GM23338 (cell line): ENCODE results near the gene MAP4. TPM values are rescaled to one million over a fixed set of nuclear protein-coding genes. Genes with fewer than 3 reads are reported as not detected.

ENCODE experiments used
- ATAC-seq: fragments of 200-7000 bp; cut with Tn5 transposase; 3 replicates; pipeline ENCODE4 v1.9.1; 2020
- DNase-seq: peaks from one replicate; pipeline ENCODE4 v3.0.0-alpha.2; 2015; ENCODE audit warnings: low spot score
- H2AFZ ChIP-seq: fragments of 200-600 bp; sonication (generic); 2 replicates; pipeline ENCODE4 v1.8.0; 2016; ENCODE audit warnings: antibody characterized with exemption, mild to moderate bottlenecking, moderate library complexity
- H3F3A ChIP-seq: fragments of 200-600 bp; sonication (generic); replicated peaks from 2 replicates; pipeline ENCODE4 v1.8.0; 2017; ENCODE audit warnings: antibody characterized with exemption, mixed run types, low read depth
- H3K27ac ChIP-seq: fragments of 200-600 bp; sonication (generic); 2 replicates; pipeline ENCODE4 v1.6.1; 2016; ENCODE audit warnings: low read depth
- H3K27me3 ChIP-seq: fragments of 200-600 bp; sonication (generic); 2 replicates; pipeline ENCODE4 v1.8.0; 2016; ENCODE audit warnings: mild to moderate bottlenecking, mixed run types, moderate library complexity; ENCODE audit not compliant: insufficient read depth
- H3K36me3 ChIP-seq: fragments of 200-600 bp; sonication (generic); 2 replicates; pipeline ENCODE4 v1.8.0; 2016; ENCODE audit warnings: mild to moderate bottlenecking; ENCODE audit not compliant: insufficient read depth
- H3K4me1 ChIP-seq: fragments of 200-600 bp; sonication (generic); 2 replicates; pipeline ENCODE4 v1.8.0; 2016; ENCODE audit warnings: mild to moderate bottlenecking, moderate library complexity; ENCODE audit not compliant: insufficient read depth
- H3K4me2 ChIP-seq: fragments of 200-600 bp; sonication (generic); 2 replicates; pipeline ENCODE4 v1.7.1; 2017; ENCODE audit warnings: mixed run types
- H3K4me3 ChIP-seq: fragments of 200-600 bp; sonication (generic); 2 replicates; pipeline ENCODE4 v1.6.1; 2016; ENCODE audit warnings: mixed run types
- H3K79me2 ChIP-seq: fragments of 200-600 bp; sonication (generic); replicated peaks from 2 replicates; pipeline ENCODE4 v1.8.0; 2017; ENCODE audit warnings: mild to moderate bottlenecking; ENCODE audit not compliant: insufficient read depth
- H3K9me2 ChIP-seq: fragments of 200-600 bp; sonication (generic); 2 replicates; pipeline ENCODE4 v1.8.0; 2017; ENCODE audit not compliant: insufficient read depth
- H4K20me1 ChIP-seq: fragments of 200-600 bp; sonication (generic); replicated peaks from 2 replicates; pipeline ENCODE4 v1.8.0; 2017; ENCODE audit warnings: mild to moderate bottlenecking; ENCODE audit not compliant: insufficient read depth
- H3K27ac Mint-ChIP-seq: 2 replicates; pipeline ENCODE4 v1.8.0; 2020; ENCODE audit warnings: inconsistent platforms, mild to moderate bottlenecking, moderate library complexity, mixed read lengths
- H3K27me3 Mint-ChIP-seq: 3 replicates; pipeline ENCODE4 v1.8.0; 2022; ENCODE audit warnings: low read depth, mild to moderate bottlenecking, moderate library complexity, mixed read lengths, inconsistent platforms; ENCODE audit not compliant: insufficient read depth, poor library complexity
- H3K36me3 Mint-ChIP-seq: 3 replicates; pipeline ENCODE4 v1.8.0; 2021; ENCODE audit warnings: low read depth, mild to moderate bottlenecking, inconsistent platforms, moderate library complexity, mixed read lengths
- H3K4me1 Mint-ChIP-seq: 3 replicates; pipeline ENCODE4 v1.8.0; 2020; ENCODE audit warnings: mild to moderate bottlenecking, inconsistent platforms, mixed read lengths
- H3K4me3 Mint-ChIP-seq: 3 replicates; pipeline ENCODE4 v1.8.0; 2021; ENCODE audit warnings: moderate library complexity, mild to moderate bottlenecking, inconsistent platforms, mixed read lengths
- H3K9me3 Mint-ChIP-seq: 3 replicates; pipeline ENCODE4 v1.8.0; 2020; ENCODE audit warnings: moderate library complexity, mild to moderate bottlenecking, inconsistent platforms, mixed read lengths
- CREB1 ChIP-seq: fragments of 250-450 bp; sonication (Bioruptor Pico); IDR thresholded peaks from 2 replicates; pipeline ENCODE4 v1.5.0; 2020; ENCODE audit warnings: low read depth, mild to moderate bottlenecking, moderate library complexity
- EZH2 ChIP-seq: fragments of 200-600 bp; sonication (generic); IDR thresholded peaks from one replicate; pipeline ENCODE4 v1.8.0; 2017; ENCODE audit warnings: antibody characterized with exemption, mild to moderate bottlenecking, low read depth; ENCODE audit not compliant: unreplicated experiment
- EZH2phosphoT487 ChIP-seq: fragments of 200-600 bp; sonication (generic); IDR thresholded peaks from one replicate; pipeline ENCODE4 v1.8.1; 2018; ENCODE audit warnings: antibody characterized with exemption; ENCODE audit not compliant: unreplicated experiment
- JUNB ChIP-seq: IDR thresholded peaks from one replicate; pipeline ENCODE4 v1.6.1; 2016; ENCODE audit warnings: antibody characterized with exemption; ENCODE audit not compliant: unreplicated experiment
- NANOG ChIP-seq: IDR thresholded peaks from 2 replicates; pipeline ENCODE4 v1.6.1; 2016; ENCODE audit warnings: antibody characterized with exemption, borderline replicate concordance
- POLR2AphosphoS5 ChIP-seq: IDR thresholded peaks from 2 replicates; pipeline ENCODE4 v1.6.1; 2016; ENCODE audit warnings: antibody characterized with exemption, low read depth
- STAT1 ChIP-seq: IDR thresholded peaks from one replicate; pipeline ENCODE4 v1.6.1; 2016; ENCODE audit warnings: antibody characterized with exemption; ENCODE audit not compliant: unreplicated experiment
- ZNF114 ChIP-seq: fragments of 250-450 bp; sonication (Bioruptor Pico); IDR thresholded peaks from 2 replicates; pipeline ENCODE4 v1.5.0; 2020; ENCODE audit warnings: mild to moderate bottlenecking, moderate library complexity
- ZNF331 ChIP-seq: fragments of 250-450 bp; sonication (Bioruptor Pico); IDR thresholded peaks from 2 replicates; pipeline ENCODE4 v1.5.0; 2020; ENCODE audit warnings: low read depth, mild to moderate bottlenecking, moderate library complexity
- polyA plus RNA-seq: library from polyadenylated mRNA; unstranded; fragments of >200 nt; fragmentation: Nextera tagmentation; extraction: Ambion mirVana; gene quantifications from 2 replicates; pipeline ENCODE4 v1.2.1, GENCODE V29; 2016
- total RNA-seq: library from RNA; depleted of rRNA; stranded (reverse); fragments of >200 nt; shearing (Covaris generic); gene quantifications from 2 replicates; pipeline ENCODE4 v1.2.3, GENCODE V29; 2014
- TF ChIP-seq, protein P1 (sequence below): IDR thresholded peaks from one replicate; pipeline ENCODE4 v1.6.1; 2018; ENCODE audit warnings: antibody characterized with exemption; ENCODE audit not compliant: unreplicated experiment
- TF ChIP-seq, protein P2 (sequence below), 2 experiments: fragments of 200-600 bp in 1 of 2; sonication (generic) in 1 of 2; conservative IDR thresholded peaks; 2 replicates each; pipeline versions ENCODE4 v1.5.1 to v1.6.1; 2016 to 2017; ENCODE audit warnings: antibody characterized with exemption in 2 of 2, low read depth in 2 of 2, mild to moderate bottlenecking in 2 of 2, moderate library complexity in 1 of 2
- TF ChIP-seq, protein P3 (sequence below): fragments of 250-450 bp; sonication (Bioruptor Pico); IDR thresholded peaks from 2 replicates; pipeline ENCODE4 v1.5.0; 2020; ENCODE audit warnings: mild to moderate bottlenecking, moderate library complexity
- TF ChIP-seq, protein P4 (sequence below): IDR thresholded peaks from 2 replicates; pipeline ENCODE4 v1.6.1; 2016; ENCODE audit warnings: antibody characterized with exemption

MAP4 gene
- total and polyA plus RNA-seq, 2 experiments from 2014 or later, result 103 to 113 TPM

DNA sequence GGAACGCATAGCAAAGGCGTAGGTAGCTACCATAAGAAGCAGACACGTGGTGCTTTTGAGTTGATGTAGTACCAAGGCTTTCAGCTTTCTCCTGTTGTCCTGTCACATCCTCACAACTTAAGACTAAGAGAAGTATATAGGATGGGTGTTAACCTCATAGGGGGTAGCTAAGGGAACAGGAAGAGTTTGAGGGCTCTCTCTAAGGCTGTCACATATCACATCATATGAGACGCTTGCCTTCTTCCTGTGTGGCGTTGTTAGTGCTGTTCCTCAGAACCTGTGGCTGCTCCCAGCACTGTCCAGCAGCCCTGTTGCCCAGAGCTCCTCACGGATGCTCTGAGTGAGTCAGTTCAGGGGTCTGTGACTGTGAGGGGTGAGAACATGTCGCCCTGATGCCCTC is 198.6 kb downstream of the MAP4 start:
- H3K27me3 Mint-ChIP-seq, result no peaks in the 10 kb centered on the region
- H3K27ac Mint-ChIP-seq, result no peak overlapping the region

More for the DNA sequence above, 198.6 kb downstream of the MAP4 start:
- no peak overlapping the region for H2AFZ ChIP-seq
- Mint-ChIP-seq H3K4me3 (no peak overlapping the region), H3K9me3 (no peaks in the 10 kb centered on the region), H3K4me1 (no peaks in the 10 kb centered on the region), H3K36me3 (peaks cover 48% of the 10 kb centered on the region)
- 0 out of 2 replicates have a peak, but pooled peaks cover 8% of the 10 kb centered on the region for H3F3A ChIP-seq
- ATAC-seq, result no peak
- no peak overlapping the region for H3K4me3 ChIP-seq
- no peaks in the 10 kb centered on the region for H3K79me2 ChIP-seq
- peaks cover 7% of the 10 kb centered on the region; the same call in 1 of the 2 replicates for H3K36me3 ChIP-seq
- TF ChIP-seq, protein P1, sequence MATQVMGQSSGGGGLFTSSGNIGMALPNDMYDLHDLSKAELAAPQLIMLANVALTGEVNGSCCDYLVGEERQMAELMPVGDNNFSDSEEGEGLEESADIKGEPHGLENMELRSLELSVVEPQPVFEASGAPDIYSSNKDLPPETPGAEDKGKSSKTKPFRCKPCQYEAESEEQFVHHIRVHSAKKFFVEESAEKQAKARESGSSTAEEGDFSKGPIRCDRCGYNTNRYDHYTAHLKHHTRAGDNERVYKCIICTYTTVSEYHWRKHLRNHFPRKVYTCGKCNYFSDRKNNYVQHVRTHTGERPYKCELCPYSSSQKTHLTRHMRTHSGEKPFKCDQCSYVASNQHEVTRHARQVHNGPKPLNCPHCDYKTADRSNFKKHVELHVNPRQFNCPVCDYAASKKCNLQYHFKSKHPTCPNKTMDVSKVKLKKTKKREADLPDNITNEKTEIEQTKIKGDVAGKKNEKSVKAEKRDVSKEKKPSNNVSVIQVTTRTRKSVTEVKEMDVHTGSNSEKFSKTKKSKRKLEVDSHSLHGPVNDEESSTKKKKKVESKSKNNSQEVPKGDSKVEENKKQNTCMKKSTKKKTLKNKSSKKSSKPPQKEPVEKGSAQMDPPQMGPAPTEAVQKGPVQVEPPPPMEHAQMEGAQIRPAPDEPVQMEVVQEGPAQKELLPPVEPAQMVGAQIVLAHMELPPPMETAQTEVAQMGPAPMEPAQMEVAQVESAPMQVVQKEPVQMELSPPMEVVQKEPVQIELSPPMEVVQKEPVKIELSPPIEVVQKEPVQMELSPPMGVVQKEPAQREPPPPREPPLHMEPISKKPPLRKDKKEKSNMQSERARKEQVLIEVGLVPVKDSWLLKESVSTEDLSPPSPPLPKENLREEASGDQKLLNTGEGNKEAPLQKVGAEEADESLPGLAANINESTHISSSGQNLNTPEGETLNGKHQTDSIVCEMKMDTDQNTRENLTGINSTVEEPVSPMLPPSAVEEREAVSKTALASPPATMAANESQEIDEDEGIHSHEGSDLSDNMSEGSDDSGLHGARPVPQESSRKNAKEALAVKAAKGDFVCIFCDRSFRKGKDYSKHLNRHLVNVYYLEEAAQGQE, result no peak
- no peak for TF ChIP-seq STAT1
- TF ChIP-seq NANOG, result no peak
- no peak for TF ChIP-seq ZNF331 (CRISPR knock-in tag)
- TF ChIP-seq ZNF114 (CRISPR knock-in tag), result no peak
- TF ChIP-seq, protein P2, sequence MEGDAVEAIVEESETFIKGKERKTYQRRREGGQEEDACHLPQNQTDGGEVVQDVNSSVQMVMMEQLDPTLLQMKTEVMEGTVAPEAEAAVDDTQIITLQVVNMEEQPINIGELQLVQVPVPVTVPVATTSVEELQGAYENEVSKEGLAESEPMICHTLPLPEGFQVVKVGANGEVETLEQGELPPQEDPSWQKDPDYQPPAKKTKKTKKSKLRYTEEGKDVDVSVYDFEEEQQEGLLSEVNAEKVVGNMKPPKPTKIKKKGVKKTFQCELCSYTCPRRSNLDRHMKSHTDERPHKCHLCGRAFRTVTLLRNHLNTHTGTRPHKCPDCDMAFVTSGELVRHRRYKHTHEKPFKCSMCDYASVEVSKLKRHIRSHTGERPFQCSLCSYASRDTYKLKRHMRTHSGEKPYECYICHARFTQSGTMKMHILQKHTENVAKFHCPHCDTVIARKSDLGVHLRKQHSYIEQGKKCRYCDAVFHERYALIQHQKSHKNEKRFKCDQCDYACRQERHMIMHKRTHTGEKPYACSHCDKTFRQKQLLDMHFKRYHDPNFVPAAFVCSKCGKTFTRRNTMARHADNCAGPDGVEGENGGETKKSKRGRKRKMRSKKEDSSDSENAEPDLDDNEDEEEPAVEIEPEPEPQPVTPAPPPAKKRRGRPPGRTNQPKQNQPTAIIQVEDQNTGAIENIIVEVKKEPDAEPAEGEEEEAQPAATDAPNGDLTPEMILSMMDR (conservative IDR thresholded peaks at IDR 0.05; ENCODE audit: low read depth in 2 of 2), result no peak
- TF ChIP-seq, protein P3, sequence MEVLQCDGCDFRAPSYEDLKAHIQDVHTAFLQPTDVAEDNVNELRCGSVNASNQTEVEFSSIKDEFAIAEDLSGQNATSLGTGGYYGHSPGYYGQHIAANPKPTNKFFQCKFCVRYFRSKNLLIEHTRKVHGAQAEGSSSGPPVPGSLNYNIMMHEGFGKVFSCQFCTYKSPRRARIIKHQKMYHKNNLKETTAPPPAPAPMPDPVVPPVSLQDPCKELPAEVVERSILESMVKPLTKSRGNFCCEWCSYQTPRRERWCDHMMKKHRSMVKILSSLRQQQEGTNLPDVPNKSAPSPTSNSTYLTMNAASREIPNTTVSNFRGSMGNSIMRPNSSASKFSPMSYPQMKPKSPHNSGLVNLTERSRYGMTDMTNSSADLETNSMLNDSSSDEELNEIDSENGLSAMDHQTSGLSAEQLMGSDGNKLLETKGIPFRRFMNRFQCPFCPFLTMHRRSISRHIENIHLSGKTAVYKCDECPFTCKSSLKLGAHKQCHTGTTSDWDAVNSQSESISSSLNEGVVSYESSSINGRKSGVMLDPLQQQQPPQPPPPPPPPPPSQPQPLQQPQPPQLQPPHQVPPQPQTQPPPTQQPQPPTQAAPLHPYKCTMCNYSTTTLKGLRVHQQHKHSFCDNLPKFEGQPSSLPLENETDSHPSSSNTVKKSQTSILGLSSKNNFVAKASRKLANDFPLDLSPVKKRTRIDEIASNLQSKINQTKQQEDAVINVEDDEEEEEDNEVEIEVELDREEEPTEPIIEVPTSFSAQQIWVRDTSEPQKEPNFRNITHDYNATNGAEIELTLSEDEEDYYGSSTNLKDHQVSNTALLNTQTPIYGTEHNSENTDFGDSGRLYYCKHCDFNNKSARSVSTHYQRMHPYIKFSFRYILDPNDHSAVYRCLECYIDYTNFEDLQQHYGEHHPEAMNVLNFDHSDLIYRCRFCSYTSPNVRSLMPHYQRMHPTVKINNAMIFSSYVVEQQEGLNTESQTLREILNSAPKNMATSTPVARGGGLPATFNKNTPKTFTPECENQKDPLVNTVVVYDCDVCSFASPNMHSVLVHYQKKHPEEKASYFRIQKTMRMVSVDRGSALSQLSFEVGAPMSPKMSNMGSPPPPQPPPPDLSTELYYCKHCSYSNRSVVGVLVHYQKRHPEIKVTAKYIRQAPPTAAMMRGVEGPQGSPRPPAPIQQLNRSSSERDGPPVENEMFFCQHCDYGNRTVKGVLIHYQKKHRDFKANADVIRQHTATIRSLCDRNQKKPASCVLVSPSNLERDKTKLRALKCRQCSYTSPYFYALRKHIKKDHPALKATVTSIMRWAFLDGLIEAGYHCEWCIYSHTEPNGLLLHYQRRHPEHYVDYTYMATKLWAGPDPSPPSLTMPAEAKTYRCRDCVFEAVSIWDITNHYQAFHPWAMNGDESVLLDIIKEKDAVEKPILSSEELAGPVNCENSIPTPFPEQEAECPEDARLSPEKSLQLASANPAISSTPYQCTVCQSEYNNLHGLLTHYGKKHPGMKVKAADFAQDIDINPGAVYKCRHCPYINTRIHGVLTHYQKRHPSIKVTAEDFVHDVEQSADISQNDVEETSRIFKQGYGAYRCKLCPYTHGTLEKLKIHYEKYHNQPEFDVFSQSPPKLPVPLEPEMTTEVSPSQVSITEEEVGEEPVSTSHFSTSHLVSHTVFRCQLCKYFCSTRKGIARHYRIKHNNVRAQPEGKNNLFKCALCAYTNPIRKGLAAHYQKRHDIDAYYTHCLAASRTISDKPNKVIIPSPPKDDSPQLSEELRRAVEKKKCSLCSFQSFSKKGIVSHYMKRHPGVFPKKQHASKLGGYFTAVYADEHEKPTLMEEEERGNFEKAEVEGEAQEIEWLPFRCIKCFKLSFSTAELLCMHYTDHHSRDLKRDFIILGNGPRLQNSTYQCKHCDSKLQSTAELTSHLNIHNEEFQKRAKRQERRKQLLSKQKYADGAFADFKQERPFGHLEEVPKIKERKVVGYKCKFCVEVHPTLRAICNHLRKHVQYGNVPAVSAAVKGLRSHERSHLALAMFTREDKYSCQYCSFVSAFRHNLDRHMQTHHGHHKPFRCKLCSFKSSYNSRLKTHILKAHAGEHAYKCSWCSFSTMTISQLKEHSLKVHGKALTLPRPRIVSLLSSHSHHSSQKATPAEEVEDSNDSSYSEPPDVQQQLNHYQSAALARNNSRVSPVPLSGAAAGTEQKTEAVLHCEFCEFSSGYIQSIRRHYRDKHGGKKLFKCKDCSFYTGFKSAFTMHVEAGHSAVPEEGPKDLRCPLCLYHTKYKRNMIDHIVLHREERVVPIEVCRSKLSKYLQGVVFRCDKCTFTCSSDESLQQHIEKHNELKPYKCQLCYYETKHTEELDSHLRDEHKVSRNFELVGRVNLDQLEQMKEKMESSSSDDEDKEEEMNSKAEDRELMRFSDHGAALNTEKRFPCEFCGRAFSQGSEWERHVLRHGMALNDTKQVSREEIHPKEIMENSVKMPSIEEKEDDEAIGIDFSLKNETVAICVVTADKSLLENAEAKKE (CRISPR knock-in tag), result no peak
- TF ChIP-seq, protein P4, sequence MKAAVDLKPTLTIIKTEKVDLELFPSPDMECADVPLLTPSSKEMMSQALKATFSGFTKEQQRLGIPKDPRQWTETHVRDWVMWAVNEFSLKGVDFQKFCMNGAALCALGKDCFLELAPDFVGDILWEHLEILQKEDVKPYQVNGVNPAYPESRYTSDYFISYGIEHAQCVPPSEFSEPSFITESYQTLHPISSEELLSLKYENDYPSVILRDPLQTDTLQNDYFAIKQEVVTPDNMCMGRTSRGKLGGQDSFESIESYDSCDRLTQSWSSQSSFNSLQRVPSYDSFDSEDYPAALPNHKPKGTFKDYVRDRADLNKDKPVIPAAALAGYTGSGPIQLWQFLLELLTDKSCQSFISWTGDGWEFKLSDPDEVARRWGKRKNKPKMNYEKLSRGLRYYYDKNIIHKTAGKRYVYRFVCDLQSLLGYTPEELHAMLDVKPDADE, result no peak
- no peak for TF ChIP-seq EZH2phosphoT487
- no peak for TF ChIP-seq JUNB
- no peak for TF ChIP-seq EZH2
- TF ChIP-seq CREB1 (CRISPR knock-in tag), result no peak
- TF ChIP-seq POLR2AphosphoS5, result no peak
- no peak for DNase-seq
- no peak overlapping the region for H3K27ac ChIP-seq
- H4K20me1 ChIP-seq, result peaks cover 2% of the 10 kb centered on the region; the same call in 1 of the 2 replicates
- no peaks in the 10 kb centered on the region for H3K4me1 ChIP-seq
- no peak overlapping the region for H3K4me2 ChIP-seq
- no peaks in the 10 kb centered on the region for H3K9me2 ChIP-seq
- H3K27me3 ChIP-seq, result no peaks in the 10 kb centered on the region
